ENCODE results near the gene NUP210L. TPM values are rescaled to one million over a fixed set of nuclear protein-coding genes. Genes with fewer than 3 reads are reported as not detected.
A peak's percentile ranks its signal among the peaks of the same experiment; 100 is the strongest.

The NUP210L gene
- total RNA-seq, 1 experiment from 2014 or later: not detected

DNA sequence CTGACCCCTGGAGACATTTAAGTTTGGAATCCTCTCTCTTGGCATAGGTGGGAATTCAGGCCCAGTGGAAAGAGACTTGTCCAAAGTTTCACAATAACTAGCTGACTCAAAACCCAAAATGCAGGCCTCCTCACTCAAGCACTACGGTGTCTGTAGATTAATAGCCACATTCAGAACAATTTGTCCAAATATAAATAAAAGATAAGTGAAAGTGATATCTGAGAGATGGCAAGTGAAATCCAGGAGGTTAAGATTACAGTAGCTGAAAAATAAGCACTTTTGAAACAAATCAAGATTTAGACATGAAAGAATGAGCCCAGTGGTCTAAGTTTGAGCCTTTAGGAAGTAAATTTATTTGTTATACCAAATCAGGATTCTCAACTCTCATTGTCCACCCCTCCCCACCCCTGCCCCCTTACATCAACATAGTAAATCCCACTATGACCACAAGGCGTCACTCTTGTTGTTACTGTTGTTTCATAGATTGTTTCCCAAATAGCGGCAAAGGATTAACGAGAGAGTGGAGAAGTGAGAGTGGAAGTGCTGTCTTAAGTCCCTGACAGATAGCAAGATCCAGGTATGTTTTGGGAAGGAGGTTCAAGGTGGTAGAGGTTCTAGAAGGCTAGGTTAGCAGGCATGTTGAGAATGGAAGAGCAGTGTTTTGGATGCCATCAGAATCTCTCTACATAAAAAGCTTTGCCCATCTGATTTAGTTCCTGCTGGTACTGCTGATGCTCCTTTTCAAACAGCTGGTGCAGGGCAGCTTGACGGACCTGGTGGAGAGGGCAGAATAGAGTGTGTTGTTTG lies 44.1 kb upstream of the NUP210L start:
- H3K4me3 ChIP-seq: no peak overlapping the region
- intact Hi-C loops (cut with micrococcal nuclease; ENCODE audit: unreplicated experiment): loop anchor here (5.0 kb wide), 2 partner anchors 138 to 278 kb away; no protein-coding TSS in a partner anchor
- H3K79me2 ChIP-seq (ENCODE audit: low read depth): no peaks in the 10 kb centered on the region
- H3K27ac ChIP-seq: no peak overlapping the region
- peaks cover 9% of the 10 kb centered on the region for H3K27me3 ChIP-seq (ENCODE audit: insufficient read depth, low read depth)
- ChIA-PET CTCF (interaction anchor here (1.1 to 1.3 kb wide), 2 partner anchors 11 to 136 kb away, joined by 4 to 6 read pairs; no protein-coding TSS in a partner anchor), POLR2A (ENCODE audit: unreplicated experiment) (no interaction called here)
- no peaks in the 10 kb centered on the region for H3K36me3 ChIP-seq (ENCODE audit: low read depth)
- H3K9me3 ChIP-seq (ENCODE audit: insufficient read depth, low read depth): no peaks in the 10 kb centered on the region
- DNase-seq: no peak
- TF ChIP-seq EZH2 (IDR thresholded peaks at IDR 0.05; ENCODE audit: low read depth): no peak
- TF ChIP-seq, protein P1, sequence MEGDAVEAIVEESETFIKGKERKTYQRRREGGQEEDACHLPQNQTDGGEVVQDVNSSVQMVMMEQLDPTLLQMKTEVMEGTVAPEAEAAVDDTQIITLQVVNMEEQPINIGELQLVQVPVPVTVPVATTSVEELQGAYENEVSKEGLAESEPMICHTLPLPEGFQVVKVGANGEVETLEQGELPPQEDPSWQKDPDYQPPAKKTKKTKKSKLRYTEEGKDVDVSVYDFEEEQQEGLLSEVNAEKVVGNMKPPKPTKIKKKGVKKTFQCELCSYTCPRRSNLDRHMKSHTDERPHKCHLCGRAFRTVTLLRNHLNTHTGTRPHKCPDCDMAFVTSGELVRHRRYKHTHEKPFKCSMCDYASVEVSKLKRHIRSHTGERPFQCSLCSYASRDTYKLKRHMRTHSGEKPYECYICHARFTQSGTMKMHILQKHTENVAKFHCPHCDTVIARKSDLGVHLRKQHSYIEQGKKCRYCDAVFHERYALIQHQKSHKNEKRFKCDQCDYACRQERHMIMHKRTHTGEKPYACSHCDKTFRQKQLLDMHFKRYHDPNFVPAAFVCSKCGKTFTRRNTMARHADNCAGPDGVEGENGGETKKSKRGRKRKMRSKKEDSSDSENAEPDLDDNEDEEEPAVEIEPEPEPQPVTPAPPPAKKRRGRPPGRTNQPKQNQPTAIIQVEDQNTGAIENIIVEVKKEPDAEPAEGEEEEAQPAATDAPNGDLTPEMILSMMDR (conservative IDR thresholded peaks at IDR 0.05): peak; percentile 74
- no TSS peak for BruUV-seq (replicated peaks)
- no peaks in the 10 kb centered on the region for H3K4me1 ChIP-seq (replicated peaks; ENCODE audit: insufficient read depth)
- peaks cover 5% of the 10 kb centered on the region; the same call in 1 of the 2 replicates for H3F3A ChIP-seq (ENCODE audit: insufficient read depth, low read depth)
- no peaks in the 10 kb centered on the region for H3K9me2 ChIP-seq (ENCODE audit: insufficient read depth)
- H4K20me1 ChIP-seq (ENCODE audit: insufficient read depth): no peaks in the 10 kb centered on the region
- H3K4me2 ChIP-seq: peak overlapping the region; percentile 21; the same call in 1 of the 2 replicates
- H2AFZ ChIP-seq: no peak overlapping the region

DNA sequence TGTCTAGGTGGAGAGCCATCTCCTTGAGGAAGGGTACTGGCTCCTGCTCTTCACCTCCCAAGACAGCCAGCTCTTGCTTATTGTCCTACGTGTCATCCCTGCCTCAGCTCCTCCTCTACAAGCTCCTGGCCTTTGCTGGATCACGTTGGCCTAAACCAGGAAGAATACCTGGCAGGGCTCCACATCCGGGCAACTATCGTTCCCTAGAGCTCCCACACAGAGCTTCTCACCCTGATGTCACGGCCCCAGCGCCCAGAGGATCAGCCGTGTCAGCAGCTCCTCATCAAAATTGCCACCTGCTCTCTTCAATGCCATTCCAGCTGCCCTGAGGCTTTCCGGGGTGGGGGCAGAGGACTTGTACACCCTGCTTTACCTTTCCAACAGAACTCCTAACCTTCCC lies 38.9 kb upstream of the NUP210L start:
- no peaks in the 10 kb centered on the region for H3K9me3 ChIP-seq (ENCODE audit: insufficient read depth, low read depth)
- no peaks in the 10 kb centered on the region for H4K20me1 ChIP-seq (ENCODE audit: insufficient read depth)
- no TSS peak for BruUV-seq (replicated peaks)
- ChIA-PET POLR2A (ENCODE audit: unreplicated experiment) (no interaction called here), CTCF (no interaction called here)
- intact Hi-C loops (cut with micrococcal nuclease; ENCODE audit: unreplicated experiment): no loop called here
- no peaks in the 10 kb centered on the region for H3K36me3 ChIP-seq (ENCODE audit: low read depth)
- 0 out of 2 replicates have a peak overlapping the region, but pooled peaks have one; percentile 7 for H3K4me2 ChIP-seq
- peak in 1 of 2 experiments; percentile 14 for DNase-seq
- 0 out of 2 replicates have a peak overlapping the region, but pooled peaks have one; percentile 27 for H2AFZ ChIP-seq
- peaks cover 44% of the 10 kb centered on the region for H3K27me3 ChIP-seq (ENCODE audit: insufficient read depth, low read depth)
- H3K27ac ChIP-seq: no peak overlapping the region
- H3K4me1 ChIP-seq (replicated peaks; ENCODE audit: insufficient read depth): no peaks in the 10 kb centered on the region
- H3F3A ChIP-seq (ENCODE audit: insufficient read depth, low read depth): no peaks in the 10 kb centered on the region
- H3K4me3 ChIP-seq: no peak overlapping the region
- TF ChIP-seq, protein P1 (conservative IDR thresholded peaks at IDR 0.05): no peak
- no peak for TF ChIP-seq EZH2 (IDR thresholded peaks at IDR 0.05; ENCODE audit: low read depth)
- H3K79me2 ChIP-seq (ENCODE audit: low read depth): no peaks in the 10 kb centered on the region
- H3K9me2 ChIP-seq (ENCODE audit: insufficient read depth): no peaks in the 10 kb centered on the region

DNA sequence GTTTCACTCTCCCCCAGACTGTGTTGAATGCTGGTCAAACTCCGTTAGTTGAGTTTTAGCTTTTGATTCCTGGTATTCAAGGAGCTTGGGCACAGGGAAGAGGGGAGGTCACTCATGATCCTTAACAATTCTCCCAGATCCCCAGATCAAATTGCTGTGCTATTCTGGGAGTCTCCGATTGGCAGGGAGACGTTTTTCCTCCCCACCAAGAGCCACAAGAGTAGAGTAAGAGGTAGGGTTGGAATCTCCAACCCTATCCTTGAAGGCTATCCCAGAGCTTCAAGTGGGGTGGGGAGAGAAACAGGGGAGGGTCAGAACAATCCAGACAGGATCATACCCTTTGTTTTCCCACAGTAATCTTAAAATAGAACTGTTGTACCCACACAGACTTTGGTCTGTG lies 37.6 kb upstream of the NUP210L start:
- Histone ChIP-seq H2AFZ (no peak overlapping the region), H3K27ac (no peak overlapping the region), H3K4me1 (replicated peaks; ENCODE audit: insufficient read depth) (no peaks in the 10 kb centered on the region), H3K4me3 (no peak overlapping the region), H3F3A (ENCODE audit: insufficient read depth, low read depth) (no peaks in the 10 kb centered on the region), H3K9me3 (ENCODE audit: insufficient read depth, low read depth) (no peaks in the 10 kb centered on the region), H3K36me3 (ENCODE audit: low read depth) (no peaks in the 10 kb centered on the region), H3K9me2 (ENCODE audit: insufficient read depth) (no peaks in the 10 kb centered on the region), H4K20me1 (ENCODE audit: insufficient read depth) (no peaks in the 10 kb centered on the region), H3K4me2 (no peak overlapping the region), H3K79me2 (ENCODE audit: low read depth) (no peaks in the 10 kb centered on the region), H3K27me3 (ENCODE audit: insufficient read depth, low read depth) (peaks cover 44% of the 10 kb centered on the region)
- CTCF ChIA-PET: no interaction called here
- intact Hi-C loops (cut with micrococcal nuclease; ENCODE audit: unreplicated experiment): no loop called here
- POLR2A ChIA-PET (ENCODE audit: unreplicated experiment): interaction anchor here (0.6 kb wide), 1 partner anchor 354 kb away, joined by 4 read pairs; no protein-coding TSS in a partner anchor
- no peak for TF ChIP-seq EZH2 (IDR thresholded peaks at IDR 0.05; ENCODE audit: low read depth)
- TF ChIP-seq, protein P1 (conservative IDR thresholded peaks at IDR 0.05): no peak
- DNase-seq: no peak
- no TSS peak for BruUV-seq (replicated peaks)
